ENCODE data around the gene PSMB10.

Gene PSMB10

DNA sequence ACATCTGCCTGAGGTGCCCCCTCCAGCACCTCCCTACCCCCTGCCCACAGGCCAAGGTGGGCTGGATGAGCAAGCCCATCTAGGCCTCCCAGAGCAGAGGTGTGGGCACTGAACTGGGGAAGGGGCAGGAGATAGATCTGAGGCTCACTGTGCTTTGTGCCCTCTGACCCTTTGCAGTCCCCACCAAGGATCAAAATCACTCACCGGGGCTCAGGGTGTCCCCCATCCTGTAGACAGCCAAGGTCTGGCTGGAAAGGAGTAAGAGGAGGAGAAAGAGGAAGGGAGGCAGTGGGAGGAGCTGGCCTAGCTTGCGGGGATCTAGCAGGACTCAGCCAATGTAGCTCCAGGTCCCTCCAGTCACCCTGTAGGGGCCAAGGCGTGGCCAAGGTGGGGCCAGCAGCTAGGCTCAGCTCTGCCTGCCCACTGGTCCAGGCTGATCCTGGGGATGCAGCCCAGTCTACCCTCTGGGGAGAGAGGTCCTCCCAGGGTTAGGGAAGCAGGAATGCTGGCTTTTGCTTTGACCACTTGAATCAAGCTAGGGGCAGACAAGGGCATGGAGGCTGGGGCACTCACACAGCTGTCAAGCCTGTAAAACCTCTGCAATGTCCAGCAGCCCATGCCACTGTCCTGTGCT is 30.0 kb upstream of the PSMB10 start:
- no peaks in the 10 kb centered on the region for H4K20me1 ChIP-seq (ENCODE audit: low read depth, low read length)
- H3K9me3 ChIP-seq (ENCODE audit: insufficient read depth, low read length) = no peaks in the 10 kb centered on the region
- H3F3A ChIP-seq (ENCODE audit: insufficient read depth) = no peaks in the 10 kb centered on the region
- H3K4me2 ChIP-seq (ENCODE audit: low read depth, low read length, poor library complexity, severe bottlenecking) = peak overlapping the region; percentile 76
- no peak for TF ChIP-seq EZH2phosphoT487 (conservative IDR thresholded peaks at IDR 0.05; ENCODE audit: low read length)
- TF ChIP-seq, protein P1, sequence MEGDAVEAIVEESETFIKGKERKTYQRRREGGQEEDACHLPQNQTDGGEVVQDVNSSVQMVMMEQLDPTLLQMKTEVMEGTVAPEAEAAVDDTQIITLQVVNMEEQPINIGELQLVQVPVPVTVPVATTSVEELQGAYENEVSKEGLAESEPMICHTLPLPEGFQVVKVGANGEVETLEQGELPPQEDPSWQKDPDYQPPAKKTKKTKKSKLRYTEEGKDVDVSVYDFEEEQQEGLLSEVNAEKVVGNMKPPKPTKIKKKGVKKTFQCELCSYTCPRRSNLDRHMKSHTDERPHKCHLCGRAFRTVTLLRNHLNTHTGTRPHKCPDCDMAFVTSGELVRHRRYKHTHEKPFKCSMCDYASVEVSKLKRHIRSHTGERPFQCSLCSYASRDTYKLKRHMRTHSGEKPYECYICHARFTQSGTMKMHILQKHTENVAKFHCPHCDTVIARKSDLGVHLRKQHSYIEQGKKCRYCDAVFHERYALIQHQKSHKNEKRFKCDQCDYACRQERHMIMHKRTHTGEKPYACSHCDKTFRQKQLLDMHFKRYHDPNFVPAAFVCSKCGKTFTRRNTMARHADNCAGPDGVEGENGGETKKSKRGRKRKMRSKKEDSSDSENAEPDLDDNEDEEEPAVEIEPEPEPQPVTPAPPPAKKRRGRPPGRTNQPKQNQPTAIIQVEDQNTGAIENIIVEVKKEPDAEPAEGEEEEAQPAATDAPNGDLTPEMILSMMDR (IDR thresholded peaks at IDR 0.05; ENCODE audit: insufficient read depth, low read length, poor library complexity, severe bottlenecking) = no peak
- no peak overlapping the region for H3K4me3 ChIP-seq (ENCODE audit: insufficient read depth, low read length, poor library complexity, severe bottlenecking)
- no peaks in the 10 kb centered on the region for H3K36me3 ChIP-seq (ENCODE audit: low read length)
- no peaks in the 10 kb centered on the region for H3K27me3 ChIP-seq (ENCODE audit: low read length)
- no peaks in the 10 kb centered on the region for H3K9me2 ChIP-seq (replicated peaks; ENCODE audit: insufficient read depth, low read length)
- no peak overlapping the region for H3K27ac ChIP-seq (ENCODE audit: low read depth, low read length)
- H3K79me2 ChIP-seq (ENCODE audit: insufficient read depth, low read length) = no peaks in the 10 kb centered on the region
- H2AFZ ChIP-seq (ENCODE audit: low read depth, low read length, severe bottlenecking) = no peak overlapping the region
- H3K9ac ChIP-seq (ENCODE audit: low read length) = peak overlapping the region; percentile 69

DNA sequence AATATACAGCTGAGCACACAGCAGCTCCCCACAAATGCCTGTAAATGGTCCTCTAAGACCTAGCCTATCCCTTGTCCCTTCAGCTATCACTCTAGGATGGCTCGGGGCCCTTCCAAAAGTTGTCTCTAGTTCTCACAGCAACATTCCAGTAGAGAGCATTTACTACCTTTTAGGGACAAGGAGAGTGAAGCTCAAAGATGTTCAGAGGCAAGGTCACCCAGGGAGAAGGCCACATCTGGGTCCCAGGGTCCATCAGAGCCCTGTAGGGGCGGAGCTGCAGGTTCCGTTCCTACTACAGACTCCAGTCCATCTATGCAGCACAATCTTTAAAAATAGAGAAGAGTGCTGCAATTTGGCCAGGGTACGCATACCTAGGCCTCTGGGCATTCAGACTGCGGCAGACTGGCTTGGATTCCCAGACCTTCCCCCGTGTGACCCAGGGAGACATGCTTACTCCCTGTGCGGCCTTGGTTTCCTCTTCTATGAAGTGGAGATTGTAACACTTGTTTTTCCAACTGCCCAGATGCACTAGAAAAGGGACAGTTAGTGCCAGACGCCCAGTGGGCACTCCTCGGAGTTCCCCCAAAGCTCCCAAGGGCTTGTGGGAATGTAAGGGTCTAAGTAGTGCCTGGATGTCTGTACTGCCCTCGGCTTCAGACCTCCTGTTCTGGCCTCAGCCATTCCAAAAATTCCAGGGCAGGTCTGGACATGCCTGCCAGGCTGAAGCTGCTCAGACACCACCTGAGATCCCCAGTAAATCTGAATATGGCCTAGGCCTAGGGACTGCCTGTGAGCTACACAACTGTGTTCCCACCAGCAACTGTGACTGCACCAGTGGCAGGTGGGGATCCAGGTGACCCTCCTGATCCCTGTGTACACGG is 29.3 kb upstream of the PSMB10 start:
- H3K4me3 ChIP-seq (ENCODE audit: insufficient read depth, low read length, poor library complexity, severe bottlenecking) = no peak overlapping the region
- no peak overlapping the region for H3K4me2 ChIP-seq (ENCODE audit: low read depth, low read length, poor library complexity, severe bottlenecking)
- TF ChIP-seq, protein P1 (IDR thresholded peaks at IDR 0.05; ENCODE audit: insufficient read depth, low read length, poor library complexity, severe bottlenecking) = no peak
- TF ChIP-seq EZH2phosphoT487 (conservative IDR thresholded peaks at IDR 0.05; ENCODE audit: low read length) = no peak
- H4K20me1 ChIP-seq (ENCODE audit: low read depth, low read length) = no peaks in the 10 kb centered on the region
- no peak overlapping the region for H3K27ac ChIP-seq (ENCODE audit: low read depth, low read length)
- H3K36me3 ChIP-seq (ENCODE audit: low read length) = no peaks in the 10 kb centered on the region
- H3K9me3 ChIP-seq (ENCODE audit: insufficient read depth, low read length) = no peaks in the 10 kb centered on the region
- H3K79me2 ChIP-seq (ENCODE audit: insufficient read depth, low read length) = no peaks in the 10 kb centered on the region
- H2AFZ ChIP-seq (ENCODE audit: low read depth, low read length, severe bottlenecking) = no peak overlapping the region
- no peak overlapping the region for H3K9ac ChIP-seq (ENCODE audit: low read length)
- no peaks in the 10 kb centered on the region for H3K27me3 ChIP-seq (ENCODE audit: low read length)
- no peaks in the 10 kb centered on the region for H3F3A ChIP-seq (ENCODE audit: insufficient read depth)
- no peaks in the 10 kb centered on the region for H3K9me2 ChIP-seq (replicated peaks; ENCODE audit: insufficient read depth, low read length)

GRCh38 chr16:67964477-67965131 is 28.0 kb upstream of the PSMB10 start:
- no peak overlapping the region for H2AFZ ChIP-seq (ENCODE audit: low read depth, low read length, severe bottlenecking)
- no peaks in the 10 kb centered on the region for H3K36me3 ChIP-seq (ENCODE audit: low read length)
- no peak overlapping the region for H3K4me2 ChIP-seq (ENCODE audit: low read depth, low read length, poor library complexity, severe bottlenecking)
- H3K9me3 ChIP-seq (ENCODE audit: insufficient read depth, low read length) = no peaks in the 10 kb centered on the region
- no peak overlapping the region for H3K27ac ChIP-seq (ENCODE audit: low read depth, low read length)
- H3K9ac ChIP-seq (ENCODE audit: low read length) = no peak overlapping the region
- no peaks in the 10 kb centered on the region for H3K9me2 ChIP-seq (replicated peaks; ENCODE audit: insufficient read depth, low read length)
- no peaks in the 10 kb centered on the region for H3F3A ChIP-seq (ENCODE audit: insufficient read depth)
- no peaks in the 10 kb centered on the region for H3K79me2 ChIP-seq (ENCODE audit: insufficient read depth, low read length)
- TF ChIP-seq, protein P1 (IDR thresholded peaks at IDR 0.05; ENCODE audit: insufficient read depth, low read length, poor library complexity, severe bottlenecking) = no peak
- TF ChIP-seq EZH2phosphoT487 (conservative IDR thresholded peaks at IDR 0.05; ENCODE audit: low read length) = no peak
- no peak overlapping the region for H3K4me3 ChIP-seq (ENCODE audit: insufficient read depth, low read length, poor library complexity, severe bottlenecking)
- no peaks in the 10 kb centered on the region for H3K27me3 ChIP-seq (ENCODE audit: low read length)
- no peaks in the 10 kb centered on the region for H4K20me1 ChIP-seq (ENCODE audit: low read depth, low read length)

All from SU-DHL-6 (cell line).